Smooth muscle cell (in vitro differentiated cells): ENCODE data around the gene AFG1L. TPM values are rescaled to one million over a fixed set of nuclear protein-coding genes. Genes with fewer than 3 reads are reported as not detected.

ENCODE experiments used
- DNase-seq: peaks from one replicate; lab custom pipeline; 2025; ENCODE audit not compliant: unreplicated experiment; lab: John Stamatoyannopoulos, UW
- H2AFZ ChIP-seq: fragments of 200-600 bp; sonication (generic); 2 replicates; pipeline ENCODE4 v1.6.0; 2016; ENCODE audit warnings: antibody characterized with exemption, low read depth, mild to moderate bottlenecking
- H3F3A ChIP-seq: fragments of 200-600 bp; sonication (generic); 2 replicates; pipeline ENCODE4 v1.6.0; 2017; ENCODE audit warnings: antibody characterized with exemption, low read depth
- H3K27ac ChIP-seq: fragments of 200-600 bp; sonication (generic); 2 replicates; pipeline ENCODE4 v1.5.1; 2016; ENCODE audit warnings: low read depth, mild to moderate bottlenecking
- H3K27me3 ChIP-seq: fragments of 200-600 bp; sonication (generic); 2 replicates; pipeline ENCODE4 v1.6.1; 2016; ENCODE audit warnings: low read depth, mild to moderate bottlenecking
- H3K36me3 ChIP-seq: fragments of 200-600 bp; sonication (generic); 2 replicates; pipeline ENCODE4 v1.5.1; 2016; ENCODE audit warnings: low read depth
- H3K4me1 ChIP-seq: fragments of 200-600 bp; sonication (generic); 2 replicates; pipeline ENCODE4 v1.5.1; 2016; ENCODE audit warnings: low read depth
- H3K4me2 ChIP-seq: fragments of 200-600 bp; sonication (generic); 2 replicates; pipeline ENCODE4 v1.6.0; 2016; ENCODE audit warnings: mild to moderate bottlenecking
- H3K4me3 ChIP-seq: fragments of 200-600 bp; sonication (generic); 2 replicates; pipeline ENCODE4 v1.5.1; 2016; ENCODE audit warnings: mild to moderate bottlenecking
- H3K79me2 ChIP-seq: fragments of 200-600 bp; sonication (generic); 2 replicates; pipeline ENCODE4 v1.6.0; 2016; ENCODE audit warnings: low read depth, mild to moderate bottlenecking
- H3K9ac ChIP-seq: fragments of 200-600 bp; sonication (generic); 2 replicates; pipeline ENCODE4 v1.6.0; 2016; ENCODE audit warnings: low read depth
- H3K9me3 ChIP-seq: fragments of 200-600 bp; sonication (generic); replicated peaks from 2 replicates; pipeline ENCODE4 v1.5.1; 2016; ENCODE audit warnings: low read depth
- H4K20me1 ChIP-seq: fragments of 200-600 bp; sonication (generic); 2 replicates; pipeline ENCODE4 v1.6.0; 2016; ENCODE audit warnings: low read depth
- CTCF ChIP-seq: fragments of 200-600 bp; sonication (generic); IDR thresholded peaks from 2 replicates; pipeline ENCODE4 v1.5.1; 2017; ENCODE audit warnings: borderline replicate concordance, mild to moderate bottlenecking, antibody characterized with exemption; ENCODE audit not compliant: insufficient read depth, poor library complexity, severe bottlenecking
- WGBS: methylation state at CpG from one replicate; pipeline ENCODE4 v1.1.7; 2016; ENCODE audit warnings: low lambda C conversion rate; 5-methylcytosine and 5-hydroxymethylcytosine counted together
- polyA plus RNA-seq: library from polyadenylated mRNA; unstranded; fragments of >200 nt; fragmentation: Nextera tagmentation; extraction: Ambion mirVana; gene quantifications from 2 replicates; pipeline ENCODE4 v1.2.1, GENCODE V29; 2016
- total RNA-seq: library from RNA; depleted of rRNA; stranded (reverse); fragments of >200 nt; gene quantifications from 2 replicates; pipeline ENCODE4 v1.2.3, GENCODE V29; 2014

The AFG1L gene
- total and polyA plus RNA-seq, 2 experiments from 2014 or later: 4.0 to 5.7 TPM

- H3K4me2 ChIP-seq: no peak overlapping the region
- no peaks in the 10 kb centered on the region for H4K20me1 ChIP-seq
- H3F3A ChIP-seq: no peaks in the 10 kb centered on the region
- no peaks in the 10 kb centered on the region for H3K9me3 ChIP-seq
- H3K27ac ChIP-seq: no peak overlapping the region
- DNase-seq: no peak
- H3K27me3 ChIP-seq: no peaks in the 10 kb centered on the region
- H2AFZ ChIP-seq: no peak overlapping the region
- 90% methylated on average over 8 of the region's 8 CpGs for WGBS
- no peak overlapping the region for H3K4me3 ChIP-seq
- no peaks in the 10 kb centered on the region for H3K79me2 ChIP-seq
- H3K9ac ChIP-seq: no peak overlapping the region
- H3K36me3 ChIP-seq: no peaks in the 10 kb centered on the region
- no peak for TF ChIP-seq CTCF
- H3K4me1 ChIP-seq: no peaks in the 10 kb centered on the region
These were observed 144.1 kb downstream of the AFG1L start for GRCh38 chr6:108438918-108439317.

- H3K27me3 ChIP-seq: no peaks in the 10 kb centered on the region
- no peak overlapping the region for H3K27ac ChIP-seq
- H3F3A ChIP-seq: no peaks in the 10 kb centered on the region
- no peak for DNase-seq
- H3K36me3 ChIP-seq: no peaks in the 10 kb centered on the region
- H3K4me1 ChIP-seq: no peaks in the 10 kb centered on the region
- H3K4me2 ChIP-seq: no peak overlapping the region
- no peaks in the 10 kb centered on the region for H4K20me1 ChIP-seq
- H3K79me2 ChIP-seq: no peaks in the 10 kb centered on the region
- TF ChIP-seq CTCF: no peak
- H3K4me3 ChIP-seq: no peak overlapping the region
- no peak overlapping the region for H3K9ac ChIP-seq
- H2AFZ ChIP-seq: no peak overlapping the region
- H3K9me3 ChIP-seq: no peaks in the 10 kb centered on the region
These were observed 146.3 kb downstream of the AFG1L start for GRCh38 chr6:108441141-108441540.

GRCh38 chr6:108442770-108443520 is 148.1 kb downstream of the AFG1L start:
- Histone ChIP-seq H3K27me3 (no peaks in the 10 kb centered on the region), H4K20me1 (no peaks in the 10 kb centered on the region), H3K4me2 (no peak overlapping the region), H3K27ac (no peak overlapping the region), H2AFZ (no peak overlapping the region), H3K9me3 (no peaks in the 10 kb centered on the region), H3K9ac (no peak overlapping the region), H3K36me3 (no peaks in the 10 kb centered on the region), H3F3A (no peaks in the 10 kb centered on the region), H3K79me2 (no peaks in the 10 kb centered on the region), H3K4me3 (no peak overlapping the region), H3K4me1 (no peaks in the 10 kb centered on the region)
- TF ChIP-seq CTCF: no peak
- no peak for DNase-seq
- 92% methylated on average over 2 of the region's 2 CpGs for WGBS

- no peaks in the 10 kb centered on the region for H3K27me3 ChIP-seq
- no peaks in the 10 kb centered on the region for H3F3A ChIP-seq
- no peak for TF ChIP-seq CTCF
- H3K4me1 ChIP-seq: no peaks in the 10 kb centered on the region
- H4K20me1 ChIP-seq: no peaks in the 10 kb centered on the region
- H3K9me3 ChIP-seq: no peaks in the 10 kb centered on the region
- no peak overlapping the region for H3K4me2 ChIP-seq
- H3K36me3 ChIP-seq: no peaks in the 10 kb centered on the region
- no peak for DNase-seq
- H3K9ac ChIP-seq: no peak overlapping the region
- no peak overlapping the region for H2AFZ ChIP-seq
- no peak overlapping the region for H3K4me3 ChIP-seq
- no peaks in the 10 kb centered on the region for H3K79me2 ChIP-seq
- no peak overlapping the region for H3K27ac ChIP-seq
- WGBS: 95% methylated on average over 3 of the region's 3 CpGs
These were observed 151.8 kb downstream of the AFG1L start for GRCh38 chr6:108446629-108447150.
